ENCODE measurements around the gene GSC.

The GSC gene

GRCh38 chr14:94764573-94764972 lies 5.3 kb downstream of the GSC start:
- H3K9me3 ChIP-seq = no peaks in the 10 kb centered on the region
- peaks cover 100% of the 10 kb centered on the region for H3K27me3 ChIP-seq
- TF ChIP-seq CTCF (IDR thresholded peaks at IDR 0.05) = no peak
- no peak overlapping the region for H3K4me3 ChIP-seq (ENCODE audit: low read depth in 1 of 2, low read length in 1 of 2)
- H3K27ac ChIP-seq = no peak overlapping the region
- H3K4me1 ChIP-seq (ENCODE audit: control insufficient read depth in 1 of 2, insufficient read depth in 1 of 2, low read depth in 1 of 2, low read length in 1 of 2) = peaks cover 8 to 16% of the 10 kb centered on the region in 2 experiments
- no peaks in the 10 kb centered on the region for H3K36me3 ChIP-seq

- no peak for TF ChIP-seq CTCF (IDR thresholded peaks at IDR 0.05)
- no peaks in the 10 kb centered on the region for H3K4me1 ChIP-seq (ENCODE audit: control insufficient read depth in 1 of 2, insufficient read depth in 1 of 2, low read depth in 1 of 2, low read length in 1 of 2)
- H3K9me3 ChIP-seq = no peaks in the 10 kb centered on the region
- H3K27ac ChIP-seq = no peak overlapping the region
- H3K36me3 ChIP-seq = no peaks in the 10 kb centered on the region
- peaks cover 99% of the 10 kb centered on the region for H3K27me3 ChIP-seq
- no peak overlapping the region for H3K4me3 ChIP-seq (ENCODE audit: low read depth in 1 of 2, low read length in 1 of 2)
Observed at GRCh38 chr14:94762431-94762830, 7.5 kb downstream of the GSC start.

GRCh38 chr14:94761997-94762377 lies 7.9 kb downstream of the GSC start:
- Histone ChIP-seq H3K27me3 (peaks cover 95% of the 10 kb centered on the region), H3K27ac (no peak overlapping the region), H3K4me1 (ENCODE audit: control insufficient read depth in 1 of 2, insufficient read depth in 1 of 2, low read depth in 1 of 2, low read length in 1 of 2) (no peaks in the 10 kb centered on the region), H3K36me3 (no peaks in the 10 kb centered on the region), H3K4me3 (ENCODE audit: low read depth in 1 of 2, low read length in 1 of 2) (no peak overlapping the region), H3K9me3 (no peaks in the 10 kb centered on the region)
- TF ChIP-seq CTCF (IDR thresholded peaks at IDR 0.05) = no peak

- Histone ChIP-seq H3K9me3 (no peaks in the 10 kb centered on the region), H3K27ac (no peak overlapping the region), H3K27me3 (peaks cover 90% of the 10 kb centered on the region), H3K4me1 (ENCODE audit: control insufficient read depth in 1 of 2, insufficient read depth in 1 of 2, low read depth in 1 of 2, low read length in 1 of 2) (no peaks in the 10 kb centered on the region), H3K36me3 (no peaks in the 10 kb centered on the region), H3K4me3 (ENCODE audit: low read depth in 1 of 2, low read length in 1 of 2) (no peak overlapping the region)
- no peak for TF ChIP-seq CTCF (IDR thresholded peaks at IDR 0.05)
Observed at GRCh38 chr14:94761348-94761996, 8.4 kb downstream of the GSC start.

- no peak for TF ChIP-seq CTCF (IDR thresholded peaks at IDR 0.05)
- Histone ChIP-seq H3K27me3 (peaks cover 39% of the 10 kb centered on the region), H3K4me3 (ENCODE audit: low read depth in 1 of 2, low read length in 1 of 2) (no peak overlapping the region), H3K27ac (no peak overlapping the region), H3K4me1 (ENCODE audit: control insufficient read depth in 1 of 2, insufficient read depth in 1 of 2, low read depth in 1 of 2, low read length in 1 of 2) (no peaks in the 10 kb centered on the region), H3K36me3 (no peaks in the 10 kb centered on the region), H3K9me3 (no peaks in the 10 kb centered on the region)
Observed at GRCh38 chr14:94756310-94756882, 13.5 kb downstream of the GSC start.
